Measurements from ENCODE around the gene MAP4K4.

DNA sequence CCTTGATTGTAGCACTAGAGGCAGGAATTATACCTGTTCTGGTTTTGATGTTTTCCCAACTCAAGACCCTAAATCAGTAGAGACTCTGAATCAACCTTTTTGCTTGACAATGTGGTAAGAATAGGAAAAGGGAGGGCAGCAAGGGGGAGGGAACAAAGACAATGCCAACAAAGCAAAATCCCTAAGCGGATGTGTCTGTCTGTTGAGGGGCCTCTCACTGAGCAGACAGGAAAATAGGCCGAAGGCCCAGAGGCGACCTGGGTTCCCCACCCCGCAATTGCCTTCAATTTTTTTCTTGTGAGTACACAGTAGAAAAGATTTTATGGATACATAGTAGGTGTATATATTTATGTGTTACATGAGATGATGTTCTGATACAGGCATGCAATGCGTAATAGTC lies 75.6 kb downstream of the MAP4K4 start:
- TF ChIP-seq, protein P1, sequence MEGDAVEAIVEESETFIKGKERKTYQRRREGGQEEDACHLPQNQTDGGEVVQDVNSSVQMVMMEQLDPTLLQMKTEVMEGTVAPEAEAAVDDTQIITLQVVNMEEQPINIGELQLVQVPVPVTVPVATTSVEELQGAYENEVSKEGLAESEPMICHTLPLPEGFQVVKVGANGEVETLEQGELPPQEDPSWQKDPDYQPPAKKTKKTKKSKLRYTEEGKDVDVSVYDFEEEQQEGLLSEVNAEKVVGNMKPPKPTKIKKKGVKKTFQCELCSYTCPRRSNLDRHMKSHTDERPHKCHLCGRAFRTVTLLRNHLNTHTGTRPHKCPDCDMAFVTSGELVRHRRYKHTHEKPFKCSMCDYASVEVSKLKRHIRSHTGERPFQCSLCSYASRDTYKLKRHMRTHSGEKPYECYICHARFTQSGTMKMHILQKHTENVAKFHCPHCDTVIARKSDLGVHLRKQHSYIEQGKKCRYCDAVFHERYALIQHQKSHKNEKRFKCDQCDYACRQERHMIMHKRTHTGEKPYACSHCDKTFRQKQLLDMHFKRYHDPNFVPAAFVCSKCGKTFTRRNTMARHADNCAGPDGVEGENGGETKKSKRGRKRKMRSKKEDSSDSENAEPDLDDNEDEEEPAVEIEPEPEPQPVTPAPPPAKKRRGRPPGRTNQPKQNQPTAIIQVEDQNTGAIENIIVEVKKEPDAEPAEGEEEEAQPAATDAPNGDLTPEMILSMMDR (IDR thresholded peaks at IDR 0.05) = no peak
- TF ChIP-seq POLR2A (IDR thresholded peaks at IDR 0.05) = no peak

Measured in lower leg skin (tissue), 3 donors.